Prostate gland (tissue), 2 donors: ENCODE data around the gene RPL3. TPM values are rescaled to one million over a fixed set of nuclear protein-coding genes. Genes with fewer than 3 reads are reported as not detected.

Source experiments
- DNase-seq: peaks from one replicate; pipeline ENCODE4 v3.0.0-alpha.2; 2019; ENCODE audit warnings: low spot score
- H3K27ac ChIP-seq, 2 donors: fragments of 200-600 bp; sonication (generic); 2 replicates each; pipeline ENCODE4 v1.5.1; 2017 to 2019
- H3K27me3 ChIP-seq: fragments of 200-600 bp; sonication (generic); replicated peaks from 2 replicates; pipeline ENCODE4 v1.5.1; 2019; ENCODE audit not compliant: insufficient read depth
- H3K36me3 ChIP-seq, 2 donors: fragments of 200-600 bp; sonication (generic); 1 replicate in 1 of 2; 2 replicates in 1 of 2; pipeline versions ENCODE4 v1.5.1 to v1.8.1; 2017 to 2019
- H3K4me1 ChIP-seq: fragments of 200-600 bp; sonication (generic); replicated peaks from 2 replicates; pipeline ENCODE4 v1.5.1; 2019
- H3K4me3 ChIP-seq, 2 donors: fragments of 200-600 bp; sonication (generic); 2 replicates each; pipeline ENCODE4 v1.5.1; 2017 to 2019
- H3K9me3 ChIP-seq: fragments of 200-600 bp; sonication (generic); 2 replicates; pipeline ENCODE4 v1.5.1; 2017
- CTCF ChIP-seq, 4 experiments: fragments of 200-600 bp in 2 of 4; fragments of 450-650 bp in 2 of 4; sonication (generic) in 2 of 4; IDR thresholded peaks; 1 replicate in 3 of 4; 2 replicates in 1 of 4; pipeline ENCODE4 v1.5.1; 2016 to 2019; ENCODE audit warnings: antibody characterized with exemption in 4 of 4, mild to moderate bottlenecking in 2 of 4, moderate library complexity in 2 of 4
- POLR2A ChIP-seq: fragments of 450-650 bp; IDR thresholded peaks from one replicate; pipeline ENCODE4 v1.6.1; 2016; ENCODE audit warnings: antibody characterized with exemption, mild to moderate bottlenecking
- POLR2AphosphoS5 ChIP-seq: sonication (generic); formaldehyde crosslinking; IDR thresholded peaks from one replicate; pipeline ENCODE4 v1.6.1; 2017; ENCODE audit warnings: antibody characterized with exemption
- WGBS: methylation state at CpG from one replicate; pipeline ENCODE4 v1.1.5; 2018; 5-methylcytosine and 5-hydroxymethylcytosine counted together
- intact Hi-C: fragments of 100-400 bp; cut with DNase I; formaldehyde crosslinking; loops from one replicate; pipeline ENCODE4 v1.14.2; 2022
- total RNA-seq, 2 donors: library from RNA; depleted of rRNA; stranded (reverse); fragments of >200 nt; gene quantifications; one replicate each; pipeline ENCODE4 v1.1.0, GENCODE V29; 2016

The RPL3 gene
- total RNA-seq, 2 donors from 2014 or later = 2,375 to 2,654 TPM

GRCh38 chr22:39301926-39302325, 17.5 kb downstream of the RPL3 start:
- WGBS = 65% methylated on average over 7 of the region's 7 CpGs
- Histone ChIP-seq H3K36me3 (no peaks in the 10 kb centered on the region), H3K4me1 (no peaks in the 10 kb centered on the region), H3K27me3 (no peaks in the 10 kb centered on the region), H3K27ac (no peak overlapping the region), H3K9me3 (no peaks in the 10 kb centered on the region), H3K4me3 (no peak overlapping the region)
- intact Hi-C loops = no loop called here
- DNase-seq = no peak
- TF ChIP-seq POLR2AphosphoS5 = no peak
- no peak for TF ChIP-seq CTCF (IDR thresholded peaks at IDR 0.05)
- TF ChIP-seq POLR2A = no peak

DNA sequence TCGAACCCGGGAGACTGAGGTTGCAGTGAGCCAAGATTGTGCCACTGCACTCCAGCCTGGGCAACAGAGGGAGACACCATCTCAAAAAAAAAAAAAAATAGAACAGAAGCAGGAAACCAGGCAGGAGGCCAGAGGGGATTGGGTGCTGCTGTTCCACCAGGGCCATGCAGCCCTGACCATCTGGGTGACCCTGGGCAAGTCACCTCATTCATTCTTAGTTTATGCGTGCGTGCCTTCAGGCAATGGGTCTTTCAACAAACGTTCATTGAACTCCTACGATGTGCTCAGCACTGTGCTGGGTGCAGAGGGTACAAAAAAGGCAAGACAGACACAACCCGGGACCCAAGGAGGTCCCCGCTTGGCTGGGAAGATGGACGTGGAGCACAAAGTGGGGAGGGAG, 18.3 kb downstream of the RPL3 start:
- no peaks in the 10 kb centered on the region for H3K9me3 ChIP-seq
- no peak overlapping the region for H3K4me3 ChIP-seq
- no peaks in the 10 kb centered on the region for H3K36me3 ChIP-seq
- no peak for TF ChIP-seq CTCF (IDR thresholded peaks at IDR 0.05)
- no peak for TF ChIP-seq POLR2AphosphoS5
- no peak for TF ChIP-seq POLR2A
- DNase-seq = no peak
- no peaks in the 10 kb centered on the region for H3K4me1 ChIP-seq
- WGBS = 87% methylated on average over 9 of the region's 9 CpGs
- intact Hi-C loops = no loop called here
- H3K27me3 ChIP-seq = no peaks in the 10 kb centered on the region
- no peak overlapping the region for H3K27ac ChIP-seq

- H3K4me3 ChIP-seq = no peak overlapping the region
- TF ChIP-seq CTCF (IDR thresholded peaks at IDR 0.05) (no peak), POLR2AphosphoS5 (no peak), POLR2A (no peak)
- H3K36me3 ChIP-seq = no peaks in the 10 kb centered on the region
- no peaks in the 10 kb centered on the region for H3K4me1 ChIP-seq
- WGBS = 52% methylated on average over 19 of the region's 19 CpGs
- H3K9me3 ChIP-seq = no peaks in the 10 kb centered on the region
- intact Hi-C loops = no loop called here
- no peaks in the 10 kb centered on the region for H3K27me3 ChIP-seq
- no peak overlapping the region for H3K27ac ChIP-seq
- DNase-seq = no peak
These were observed 19.1 kb downstream of the RPL3 start for GRCh38 chr22:39300186-39300830.

GRCh38 chr22:39299829-39300178, 19.6 kb downstream of the RPL3 start:
- intact Hi-C loops = no loop called here
- Histone ChIP-seq H3K27me3 (no peaks in the 10 kb centered on the region), H3K36me3 (no peaks in the 10 kb centered on the region), H3K9me3 (no peaks in the 10 kb centered on the region), H3K27ac (no peak overlapping the region), H3K4me3 (no peak overlapping the region), H3K4me1 (no peaks in the 10 kb centered on the region)
- TF ChIP-seq CTCF (IDR thresholded peaks at IDR 0.05) = no peak
- no peak for TF ChIP-seq POLR2A
- no peak for TF ChIP-seq POLR2AphosphoS5
- no peak for DNase-seq
- 81% methylated on average over 6 of the region's 6 CpGs for WGBS

DNA sequence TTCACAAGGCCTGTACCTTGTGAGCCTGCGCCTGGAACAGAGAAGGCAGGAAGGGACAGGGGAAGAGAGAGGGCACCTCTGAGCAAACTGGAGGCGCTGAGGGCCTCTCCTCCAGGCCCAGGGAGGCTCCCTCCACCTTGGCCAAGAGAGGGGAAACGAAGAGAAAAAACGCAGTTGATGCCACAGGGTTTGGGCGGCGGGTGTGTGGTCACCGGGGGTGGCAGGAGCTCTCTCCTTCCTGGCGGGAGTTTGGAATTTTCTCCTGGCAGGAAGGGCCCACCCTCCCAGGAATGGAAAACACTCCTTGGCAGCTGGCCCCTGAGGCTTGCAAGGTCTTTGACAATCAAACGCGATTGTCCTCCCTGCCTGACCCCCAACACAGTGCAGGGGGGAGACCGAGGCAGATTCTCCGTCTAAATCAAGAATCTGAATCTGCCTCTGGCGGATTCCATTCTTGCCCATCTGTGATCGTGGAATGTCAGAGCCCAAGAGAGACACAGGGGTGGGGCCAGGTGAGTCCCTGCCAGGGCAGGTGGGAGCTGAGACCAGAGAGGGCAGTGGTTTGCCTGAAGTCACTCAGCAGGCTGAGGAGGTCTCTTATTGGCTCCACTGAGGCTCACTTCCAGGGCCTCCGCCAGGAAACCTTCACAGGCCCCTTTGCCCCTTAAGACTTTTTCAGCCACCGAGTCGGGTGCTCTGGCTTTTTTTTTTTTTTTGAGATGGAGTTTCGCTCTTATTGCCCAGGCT, 21.0 kb downstream of the RPL3 start:
- TF ChIP-seq CTCF (IDR thresholded peaks at IDR 0.05) (no peak), POLR2A (no peak), POLR2AphosphoS5 (no peak)
- Histone ChIP-seq H3K36me3 (no peaks in the 10 kb centered on the region), H3K27me3 (no peaks in the 10 kb centered on the region), H3K4me3 (no peak overlapping the region), H3K9me3 (no peaks in the 10 kb centered on the region), H3K4me1 (peaks cover 6% of the 10 kb centered on the region), H3K27ac (peak overlapping the region; percentile 19 to 38)
- intact Hi-C loops = no loop called here
- no peak for DNase-seq
- 55% methylated on average over 18 of the region's 18 CpGs for WGBS
